Body of pancreas (tissue), 4 donors: ENCODE measurements around the gene RAD51B. TPM values are rescaled to one million over a fixed set of nuclear protein-coding genes. Genes with fewer than 3 reads are reported as not detected.

Experiments used
- ATAC-seq: fragments of 150-250 bp; one replicate; pipeline ENCODE4 v1.9.1; 2016
- DNase-seq, 4 donors: peaks; one replicate each; pipeline ENCODE4 v3.0.0-alpha.2; 2019
- H3K27ac ChIP-seq, 4 donors: fragments of 200-600 bp; sonication (generic); 1 replicate in 3 of 4; 2 replicates in 1 of 4; pipeline versions ENCODE4 v1.5.1 to v1.6.1; 2016 to 2019; ENCODE audit warnings: mild to moderate bottlenecking in 1 of 4, mixed read lengths in 1 of 4, moderate library complexity in 1 of 4
- H3K27me3 ChIP-seq, 2 donors: fragments of 200-600 bp; sonication (generic); one replicate each; pipeline ENCODE4 v1.6.0; 2016; ENCODE audit warnings: mild to moderate bottlenecking in 1 of 2
- H3K36me3 ChIP-seq, 2 donors: fragments of 200-600 bp; sonication (generic); replicated peaks in 1 of 2; 2 replicates each; pipeline ENCODE4 v1.5.1; 2016; ENCODE audit warnings: low read depth in 2 of 2; ENCODE audit not compliant: insufficient read depth in 1 of 2
- H3K4me1 ChIP-seq: fragments of 200-600 bp; sonication (generic); one replicate; pipeline ENCODE4 v1.6.0; 2016
- H3K4me3 ChIP-seq, 2 donors: fragments of 200-600 bp; sonication (generic); 1 replicate in 1 of 2; 2 replicates in 1 of 2; pipeline ENCODE4 v1.5.1; 2016 to 2019
- H3K9me3 ChIP-seq, 3 donors: fragments of 200-600 bp; sonication (generic); 1 replicate in 2 of 3; 2 replicates in 1 of 3; pipeline ENCODE4 v1.5.1; 2016
- CTCF ChIP-seq, 7 experiments: fragments of 450-650 bp in 4 of 7; fragments of 200-600 bp in 3 of 7; sonication (generic) in 3 of 7; IDR thresholded peaks; one replicate each; pipeline ENCODE4 v1.5.1; 2016 to 2019; ENCODE audit warnings: antibody characterized with exemption in 7 of 7
- POLR2A ChIP-seq, 3 donors: fragments of 450-650 bp; IDR thresholded peaks; one replicate each; pipeline ENCODE4 v1.6.1; 2016; ENCODE audit warnings: antibody characterized with exemption in 3 of 3, mild to moderate bottlenecking in 2 of 3
- WGBS, 2 donors: methylation state at CpG; one replicate each; pipeline ENCODE4 v1.1.5; 2017; 5-methylcytosine and 5-hydroxymethylcytosine counted together
- intact Hi-C: fragments of 100-400 bp; cut with DNase I; formaldehyde crosslinking; loops from one replicate; pipeline ENCODE4 v1.15.1; 2023
- total RNA-seq, 2 donors: library from RNA; depleted of rRNA; stranded (reverse); fragments of >200 nt; gene quantifications; one replicate each; pipeline ENCODE4 v1.1.0, GENCODE V29; 2016

RAD51B gene
- total RNA-seq, 2 donors from 2014 or later, result 12.2 to 29.6 TPM

- H3K4me3 ChIP-seq, result no peak overlapping the region
- intact Hi-C loops, result no loop called here
- no peak for ATAC-seq
Observed at GRCh38 chr14:68016255-68016914, 196.8 kb downstream of the RAD51B start.

GRCh38 chr14:68018598-68018997 is 199.0 kb downstream of the RAD51B start:
- no peaks in the 10 kb centered on the region for H3K4me1 ChIP-seq
- ATAC-seq, result no peak
- H3K9me3 ChIP-seq, result no peaks in the 10 kb centered on the region
- H3K36me3 ChIP-seq, result no peaks in the 10 kb centered on the region
- no peak for DNase-seq
- H3K4me3 ChIP-seq, result no peak overlapping the region
- H3K27me3 ChIP-seq, result no peaks in the 10 kb centered on the region
- TF ChIP-seq CTCF (IDR thresholded peaks at IDR 0.05) (no peak), POLR2A (IDR thresholded peaks at IDR 0.05) (no peak)
- no peak overlapping the region for H3K27ac ChIP-seq
- WGBS, 2 donors, result 56 to 88% methylated on average over 1 of the region's 1 CpG
- intact Hi-C loops, result no loop called here

More at GRCh38 chr14:68016255-68016914, 196.8 kb downstream of the RAD51B start:
- H3K9me3 ChIP-seq, result no peaks in the 10 kb centered on the region
- H3K27me3 ChIP-seq, result no peaks in the 10 kb centered on the region
- H3K4me1 ChIP-seq, result peaks cover 13% of the 10 kb centered on the region
- H3K27ac ChIP-seq, result no peak overlapping the region
- TF ChIP-seq CTCF (IDR thresholded peaks at IDR 0.05) (no peak), POLR2A (IDR thresholded peaks at IDR 0.05) (no peak)
- no peak for DNase-seq
- H3K36me3 ChIP-seq, result no peaks in the 10 kb centered on the region

GRCh38 chr14:68020493-68020892 is 200.9 kb downstream of the RAD51B start:
- intact Hi-C loops, result no loop called here
- Histone ChIP-seq H3K4me1 (no peaks in the 10 kb centered on the region), H3K27me3 (no peaks in the 10 kb centered on the region), H3K4me3 (no peak overlapping the region), H3K36me3 (no peaks in the 10 kb centered on the region), H3K9me3 (no peaks in the 10 kb centered on the region), H3K27ac (no peak overlapping the region)
- DNase-seq (no peak), ATAC-seq (no peak)
- TF ChIP-seq CTCF (IDR thresholded peaks at IDR 0.05) (no peak), POLR2A (IDR thresholded peaks at IDR 0.05) (no peak)
- 97 to 100% methylated on average over 1 of the region's 1 CpG for WGBS, 2 donors

GRCh38 chr14:68020999-68021663 is 201.6 kb downstream of the RAD51B start:
- 37 to 45% methylated on average over 4 of the region's 4 CpGs for WGBS, 2 donors
- H3K27ac ChIP-seq, result no peak overlapping the region

More at GRCh38 chr14:68020999-68021663, 201.6 kb downstream of the RAD51B start:
- no peak for ATAC-seq
- no peak overlapping the region for H3K4me3 ChIP-seq
- no peaks in the 10 kb centered on the region for H3K27me3 ChIP-seq
- no peaks in the 10 kb centered on the region for H3K36me3 ChIP-seq
- H3K4me1 ChIP-seq, result no peaks in the 10 kb centered on the region
- intact Hi-C loops, result no loop called here
- DNase-seq, result no peak
- H3K9me3 ChIP-seq, result no peaks in the 10 kb centered on the region
- TF ChIP-seq CTCF (IDR thresholded peaks at IDR 0.05) (no peak), POLR2A (IDR thresholded peaks at IDR 0.05) (no peak)
